Natural killer cell (primary cell): ENCODE data around the gene CD83. TPM values are rescaled to one million over a fixed set of nuclear protein-coding genes. Genes with fewer than 3 reads are reported as not detected.
A peak's percentile ranks its signal among the peaks of the same experiment; 100 is the strongest.

Source experiments
- ATAC-seq, 3 donors: fragments of 150-1000 bp in 2 of 3; fragments of 200-7000 bp in 1 of 3; cut with Tn5 transposase; 1 replicate in 1 of 3; 2 replicates in 2 of 3; pipeline ENCODE4 v1.10.0; 2021; ENCODE audit warnings: mild to moderate bottlenecking in 2 of 3, moderate library complexity in 2 of 3
- DNase-seq, 2 donors: peaks; one replicate each; pipeline versions ENCODE4 v3.0.0 to v3.0.0-alpha.2; 2013 to 2021; ENCODE audit warnings: mixed read lengths in 1 of 2
- H3K27ac ChIP-seq: one replicate; pipeline ENCODE4 v1.5.1; 2013; ENCODE audit warnings: mild to moderate bottlenecking, low read length
- H3K27me3 ChIP-seq: one replicate; pipeline ENCODE4 v1.6.1; 2013; ENCODE audit warnings: low read length; ENCODE audit not compliant: control insufficient read depth, insufficient read depth
- H3K36me3 ChIP-seq: one replicate; pipeline ENCODE4 v1.6.1; 2013; ENCODE audit warnings: low read length; ENCODE audit not compliant: control insufficient read depth, insufficient read depth
- H3K4me1 ChIP-seq: one replicate; pipeline ENCODE4 v1.6.1; 2013; ENCODE audit warnings: low read length; ENCODE audit not compliant: control insufficient read depth, insufficient read depth
- H3K4me3 ChIP-seq: one replicate; pipeline ENCODE4 v1.5.1; 2013; ENCODE audit warnings: low read length
- H3K9me3 ChIP-seq: one replicate; pipeline ENCODE4 v1.6.1; 2013; ENCODE audit warnings: low read length; ENCODE audit not compliant: control insufficient read depth, insufficient read depth
- H3K27ac Mint-ChIP-seq, 2 donors: one replicate each; pipeline ENCODE4 v1.8.0; 2022; ENCODE audit warnings: mild to moderate bottlenecking in 2 of 2, mixed read lengths in 2 of 2, moderate library complexity in 1 of 2
- H3K27me3 Mint-ChIP-seq, 2 donors: one replicate each; pipeline ENCODE4 v1.8.0; 2022; ENCODE audit warnings: low read depth in 2 of 2, mixed read lengths in 2 of 2
- H3K36me3 Mint-ChIP-seq: one replicate; pipeline ENCODE4 v1.8.0; 2022; ENCODE audit warnings: mixed read lengths
- H3K4me1 Mint-ChIP-seq, 2 donors: one replicate each; pipeline ENCODE4 v1.8.0; 2022; ENCODE audit warnings: mixed read lengths in 2 of 2
- H3K4me3 Mint-ChIP-seq: one replicate; pipeline ENCODE4 v1.8.0; 2022; ENCODE audit warnings: mild to moderate bottlenecking, moderate library complexity, mixed read lengths
- H3K9me3 Mint-ChIP-seq, 2 donors: one replicate each; pipeline ENCODE4 v1.8.0; 2022; ENCODE audit warnings: mixed read lengths in 2 of 2
- WGBS: methylation state at CpG from one replicate; pipeline ENCODE4 v1.1.7; 2013; ENCODE audit warnings: missing lambda C conversion rate; ENCODE audit not compliant: insufficient coverage; 5-methylcytosine and 5-hydroxymethylcytosine counted together
- intact Hi-C: fragments of 100-400 bp; cut with micrococcal nuclease; formaldehyde crosslinking; loops from one replicate; pipeline ENCODE4 v1.14.2; 2022
- total RNA-seq, 4 donors: library from RNA; stranded (reverse); fragments of 120-200 nt in 1 of 4; gene quantifications; one replicate each; pipeline versions ENCODE4 v1.2.3 to v1.2.4, GENCODE V29; 2013 to 2022
- TF ChIP-seq, protein P1 (sequence below): fragments of 200-600 bp; IDR thresholded peaks from one replicate; pipeline ENCODE4 v1.8.0; 2022; ENCODE audit warnings: antibody characterized with exemption

Gene CD83
- total RNA-seq, 3 donors from 2014 or later (not counting 1 experiment from before 2014, with no cell fraction given): 54.8 to 110 (median 64.3) TPM

DNA sequence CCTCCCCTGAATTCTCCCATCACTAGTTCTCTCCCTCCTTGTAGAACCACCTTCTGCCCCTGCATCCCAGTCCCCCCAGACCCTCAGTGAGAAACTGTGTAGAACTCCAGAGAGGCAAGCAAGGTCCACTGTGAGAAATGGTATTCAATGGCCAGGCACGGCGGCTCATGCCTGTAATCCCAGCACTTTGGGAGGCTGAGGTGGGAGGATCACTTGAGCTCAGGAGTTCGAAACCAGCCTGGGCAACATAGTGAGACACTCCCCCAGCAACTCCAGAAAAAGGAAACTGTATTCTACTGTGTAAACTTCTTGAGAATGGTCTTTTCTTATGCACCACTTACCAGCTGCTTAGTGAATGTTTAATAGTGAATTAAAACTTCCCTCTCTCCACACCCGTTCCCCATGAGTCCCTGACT lies 8.2 kb upstream of the CD83 start:
- no peaks in the 10 kb centered on the region for H3K9me3 Mint-ChIP-seq

DNA sequence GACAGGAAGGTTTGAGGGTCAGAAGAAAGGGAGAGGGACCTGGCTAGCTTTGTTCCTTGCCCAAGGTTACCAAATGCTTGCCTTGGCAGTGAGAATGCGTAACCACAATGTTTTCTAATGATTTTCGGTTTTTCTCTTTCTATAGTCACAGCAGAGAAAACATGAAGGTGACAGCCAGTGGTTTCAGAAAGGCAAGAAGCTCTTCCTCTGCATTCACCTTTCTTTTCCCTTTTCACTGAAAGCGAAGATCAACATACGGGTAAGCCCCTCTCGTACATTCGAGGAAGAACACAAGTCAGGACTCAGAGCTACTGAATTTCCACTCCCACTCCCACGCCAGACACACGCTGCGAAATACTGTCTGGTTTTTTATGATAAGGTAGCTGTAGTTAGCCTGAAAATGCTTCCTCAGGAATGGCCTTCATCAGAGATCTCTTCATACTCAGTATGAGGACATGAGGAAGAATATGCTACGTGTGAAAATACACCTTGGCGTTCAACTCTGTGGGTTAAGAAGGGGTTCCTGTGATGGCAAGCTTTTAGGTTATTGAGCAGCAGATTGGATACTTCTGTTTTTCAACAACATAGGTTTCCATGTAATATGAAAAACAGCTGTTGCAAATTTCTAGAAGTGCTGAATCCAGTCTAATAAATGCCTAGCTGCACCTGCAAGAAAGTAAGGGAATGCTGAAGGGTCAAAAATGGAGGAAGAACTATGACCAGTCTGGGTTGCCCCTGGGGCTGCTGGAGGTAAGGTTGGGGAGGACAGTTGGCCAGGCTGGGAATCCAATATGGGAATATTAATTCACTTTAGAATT lies 7.4 kb upstream of the CD83 start:
- Mint-ChIP-seq H3K9me3 (no peaks in the 10 kb centered on the region), H3K27ac (peak overlapping the region in 1 of 2 donors; percentile 37), H3K36me3 (peaks cover 6% of the 10 kb centered on the region), H3K4me3 (no peak overlapping the region), H3K4me1 (peaks cover 0 to 13% of the 10 kb centered on the region in 2 donors), H3K27me3 (peaks cover 29 to 56% of the 10 kb centered on the region in 2 donors)
- peaks cover 4% of the 10 kb centered on the region for H3K27me3 ChIP-seq
- ATAC-seq (peak; percentile 32 to 42 (median 35)), DNase-seq (peak in 1 of 2 donors; percentile 39)
- H3K27ac ChIP-seq: peak overlapping the region; percentile 78
- no peaks in the 10 kb centered on the region for H3K36me3 ChIP-seq
- H3K9me3 ChIP-seq: peaks cover 8% of the 10 kb centered on the region
- H3K4me1 ChIP-seq: peaks cover 18% of the 10 kb centered on the region
- intact Hi-C loops: no loop called here
- WGBS: 33% methylated on average over 8 of the region's 11 CpGs
- TF ChIP-seq, protein P1, sequence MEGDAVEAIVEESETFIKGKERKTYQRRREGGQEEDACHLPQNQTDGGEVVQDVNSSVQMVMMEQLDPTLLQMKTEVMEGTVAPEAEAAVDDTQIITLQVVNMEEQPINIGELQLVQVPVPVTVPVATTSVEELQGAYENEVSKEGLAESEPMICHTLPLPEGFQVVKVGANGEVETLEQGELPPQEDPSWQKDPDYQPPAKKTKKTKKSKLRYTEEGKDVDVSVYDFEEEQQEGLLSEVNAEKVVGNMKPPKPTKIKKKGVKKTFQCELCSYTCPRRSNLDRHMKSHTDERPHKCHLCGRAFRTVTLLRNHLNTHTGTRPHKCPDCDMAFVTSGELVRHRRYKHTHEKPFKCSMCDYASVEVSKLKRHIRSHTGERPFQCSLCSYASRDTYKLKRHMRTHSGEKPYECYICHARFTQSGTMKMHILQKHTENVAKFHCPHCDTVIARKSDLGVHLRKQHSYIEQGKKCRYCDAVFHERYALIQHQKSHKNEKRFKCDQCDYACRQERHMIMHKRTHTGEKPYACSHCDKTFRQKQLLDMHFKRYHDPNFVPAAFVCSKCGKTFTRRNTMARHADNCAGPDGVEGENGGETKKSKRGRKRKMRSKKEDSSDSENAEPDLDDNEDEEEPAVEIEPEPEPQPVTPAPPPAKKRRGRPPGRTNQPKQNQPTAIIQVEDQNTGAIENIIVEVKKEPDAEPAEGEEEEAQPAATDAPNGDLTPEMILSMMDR: no peak
- H3K4me3 ChIP-seq: no peak overlapping the region

More for the DNA sequence above, 8.2 kb upstream of the CD83 start:
- H3K4me3 Mint-ChIP-seq: no peak overlapping the region
- no peak overlapping the region for H3K27ac Mint-ChIP-seq
- peaks cover 8% of the 10 kb centered on the region for H3K9me3 ChIP-seq
- peaks cover 4% of the 10 kb centered on the region for H3K27me3 ChIP-seq
- WGBS: 78% methylated on average over 3 of the region's 4 CpGs
- H3K27me3 Mint-ChIP-seq: peaks cover 32 to 56% of the 10 kb centered on the region in 2 donors
- TF ChIP-seq, protein P1: no peak
- peaks cover 6% of the 10 kb centered on the region for H3K36me3 Mint-ChIP-seq
- no peak for DNase-seq
- intact Hi-C loops: no loop called here
- ATAC-seq: no peak
- H3K27ac ChIP-seq: peak overlapping the region; percentile 78
- peaks cover 18% of the 10 kb centered on the region for H3K4me1 ChIP-seq
- no peaks in the 10 kb centered on the region for H3K36me3 ChIP-seq
- H3K4me1 Mint-ChIP-seq: peaks cover 0 to 13% of the 10 kb centered on the region in 2 donors
- H3K4me3 ChIP-seq: no peak overlapping the region

DNA sequence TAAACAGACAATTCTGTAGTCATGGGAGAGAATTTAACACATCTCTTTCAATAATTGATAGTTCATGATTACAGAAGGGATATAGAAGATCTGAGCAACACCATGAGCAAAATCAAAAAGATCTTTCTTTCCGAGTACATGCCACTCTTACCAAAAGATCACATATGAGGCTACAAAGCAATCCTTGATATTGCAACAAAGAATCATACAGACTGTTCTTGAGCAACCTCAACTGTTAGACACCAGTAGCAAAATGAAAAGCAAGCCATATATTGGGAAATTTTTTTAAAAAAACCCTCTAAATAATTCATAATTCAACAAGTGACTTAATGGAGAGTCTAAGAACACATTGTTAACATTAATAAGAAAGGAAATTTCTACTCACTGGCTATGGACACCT lies 3.6 kb upstream of the CD83 start:
- Mint-ChIP-seq H3K9me3 (no peaks in the 10 kb centered on the region), H3K4me1 (peaks cover 14 to 25% of the 10 kb centered on the region in 2 donors), H3K27me3 (peaks cover 17 to 37% of the 10 kb centered on the region in 2 donors), H3K36me3 (no peaks in the 10 kb centered on the region), H3K27ac (no peak overlapping the region), H3K4me3 (no peak overlapping the region)
- Histone ChIP-seq H3K4me3 (no peak overlapping the region), H3K36me3 (no peaks in the 10 kb centered on the region), H3K27ac (no peak overlapping the region), H3K4me1 (peaks cover 29% of the 10 kb centered on the region), H3K9me3 (no peaks in the 10 kb centered on the region), H3K27me3 (peaks cover 4% of the 10 kb centered on the region)
- 100% methylated on average over 1 of the region's 1 CpG for WGBS
- TF ChIP-seq, protein P1: no peak
- DNase-seq (no peak), ATAC-seq (no peak)
- intact Hi-C loops: no loop called here
